ENCODE data around the gene CCDC83.
A peak's percentile ranks its signal among the peaks of the same experiment; 100 is the strongest.

CCDC83 gene

GRCh38 chr11:85823816-85824215, 31.4 kb upstream of the CCDC83 start:
- no peak for TF ChIP-seq RAD21 (IDR thresholded peaks at IDR 0.05; ENCODE audit: low read depth)
- no peak for TF ChIP-seq TCF12 (IDR thresholded peaks at IDR 0.05; ENCODE audit: low read depth)
- TF ChIP-seq USF1 (IDR thresholded peaks at IDR 0.05), result no peak
- no peak for TF ChIP-seq CEBPB (IDR thresholded peaks at IDR 0.05)
- TF ChIP-seq TAF1 (IDR thresholded peaks at IDR 0.05; ENCODE audit: low read depth), result no peak
- no peak for TF ChIP-seq TEAD4 (IDR thresholded peaks at IDR 0.05)
- no peak for TF ChIP-seq REST (IDR thresholded peaks at IDR 0.05; ENCODE audit: low read depth)
- no peak for TF ChIP-seq CREB1 (IDR thresholded peaks at IDR 0.05; ENCODE audit: low read depth)
- TF ChIP-seq EGR1 (IDR thresholded peaks at IDR 0.05), result no peak
- no peak for TF ChIP-seq FOXM1 (IDR thresholded peaks at IDR 0.05; ENCODE audit: borderline replicate concordance, low read depth)
- TF ChIP-seq ZBTB7A (IDR thresholded peaks at IDR 0.05; ENCODE audit: low read depth), result no peak
- no peak for TF ChIP-seq NFIC (IDR thresholded peaks at IDR 0.05)
- TF ChIP-seq MAX (IDR thresholded peaks at IDR 0.05), result no peak
- TF ChIP-seq YY1 (IDR thresholded peaks at IDR 0.05; ENCODE audit: low read depth), result no peak
- TF ChIP-seq EP300 (IDR thresholded peaks at IDR 0.05; ENCODE audit: borderline replicate concordance), result no peak

- no peak for TF ChIP-seq YY1 (IDR thresholded peaks at IDR 0.05; ENCODE audit: low read depth)
- no peak for TF ChIP-seq USF1 (IDR thresholded peaks at IDR 0.05)
- TF ChIP-seq ZBTB7A (IDR thresholded peaks at IDR 0.05; ENCODE audit: low read depth), result no peak
- TF ChIP-seq EP300 (IDR thresholded peaks at IDR 0.05; ENCODE audit: borderline replicate concordance), result no peak
- no peak for TF ChIP-seq CREB1 (IDR thresholded peaks at IDR 0.05; ENCODE audit: low read depth)
- TF ChIP-seq EGR1 (IDR thresholded peaks at IDR 0.05), result no peak
- no peak for TF ChIP-seq MAX (IDR thresholded peaks at IDR 0.05)
- TF ChIP-seq REST (IDR thresholded peaks at IDR 0.05; ENCODE audit: low read depth), result no peak
- no peak for TF ChIP-seq TAF1 (IDR thresholded peaks at IDR 0.05; ENCODE audit: low read depth)
These were observed 29.6 kb upstream of the CCDC83 start for GRCh38 chr11:85825616-85826015.

- TF ChIP-seq RAD21 (IDR thresholded peaks at IDR 0.05; ENCODE audit: low read depth) (peak; percentile 53), USF1 (IDR thresholded peaks at IDR 0.05) (no peak)
These were observed 28.9 kb upstream of the CCDC83 start for GRCh38 chr11:85826116-85826855.

- TF ChIP-seq TAF1 (IDR thresholded peaks at IDR 0.05; ENCODE audit: low read depth) (no peak), RAD21 (IDR thresholded peaks at IDR 0.05; ENCODE audit: low read depth) (no peak), TCF12 (IDR thresholded peaks at IDR 0.05; ENCODE audit: low read depth) (no peak), EGR1 (IDR thresholded peaks at IDR 0.05) (no peak)
These were observed 27.2 kb upstream of the CCDC83 start for GRCh38 chr11:85827748-85828639.

GRCh38 chr11:85828640-85828978, 26.6 kb upstream of the CCDC83 start:
- TF ChIP-seq REST (IDR thresholded peaks at IDR 0.05; ENCODE audit: low read depth), result no peak
- no peak for TF ChIP-seq CREB1 (IDR thresholded peaks at IDR 0.05; ENCODE audit: low read depth)
- no peak for TF ChIP-seq TEAD4 (IDR thresholded peaks at IDR 0.05)
- TF ChIP-seq NFIC (IDR thresholded peaks at IDR 0.05), result no peak
- TF ChIP-seq RAD21 (IDR thresholded peaks at IDR 0.05; ENCODE audit: low read depth), result no peak
- TF ChIP-seq MAX (IDR thresholded peaks at IDR 0.05), result no peak
- TF ChIP-seq CEBPB (IDR thresholded peaks at IDR 0.05), result no peak
- TF ChIP-seq EGR1 (IDR thresholded peaks at IDR 0.05), result no peak
- no peak for TF ChIP-seq EP300 (IDR thresholded peaks at IDR 0.05; ENCODE audit: borderline replicate concordance)
- no peak for TF ChIP-seq USF1 (IDR thresholded peaks at IDR 0.05)
- TF ChIP-seq TAF1 (IDR thresholded peaks at IDR 0.05; ENCODE audit: low read depth), result no peak
- no peak for TF ChIP-seq ZBTB7A (IDR thresholded peaks at IDR 0.05; ENCODE audit: low read depth)
- no peak for TF ChIP-seq YY1 (IDR thresholded peaks at IDR 0.05; ENCODE audit: low read depth)
- TF ChIP-seq TCF12 (IDR thresholded peaks at IDR 0.05; ENCODE audit: low read depth), result no peak
- no peak for TF ChIP-seq FOXM1 (IDR thresholded peaks at IDR 0.05; ENCODE audit: borderline replicate concordance, low read depth)
